ENCODE results near the gene PYGL.
A peak's percentile ranks its signal among the peaks of the same experiment; 100 is the strongest.
"Not testable (repeated sequence)": the region's sequence is repeated elsewhere in the genome, so short reads cannot be mapped to it uniquely, and the experiment has no call there.

PYGL gene

GRCh38 chr14:50928002-50928635 lies 16.2 kb downstream of the PYGL start:
- DNase-seq (ENCODE audit: low read depth), result peak; percentile 90
- TF ChIP-seq CTCF (conservative IDR thresholded peaks at IDR 0.05; ENCODE audit: control insufficient read depth, insufficient read depth, low read depth, low read length), result no peak
- no peak overlapping the region for H3K4me3 ChIP-seq (ENCODE audit: control insufficient read depth, low read depth, low read length)

- H3K4me3 ChIP-seq (ENCODE audit: control insufficient read depth, low read depth, low read length), result no peak overlapping the region
- DNase-seq (ENCODE audit: low read depth), result no peak
- no peak for TF ChIP-seq CTCF (conservative IDR thresholded peaks at IDR 0.05; ENCODE audit: control insufficient read depth, insufficient read depth, low read depth, low read length)
These were observed 17.4 kb downstream of the PYGL start for GRCh38 chr14:50926851-50927386.

- no peak for DNase-seq (ENCODE audit: low read depth)
- no peak for TF ChIP-seq CTCF (conservative IDR thresholded peaks at IDR 0.05; ENCODE audit: control insufficient read depth, insufficient read depth, low read depth, low read length)
- H3K4me3 ChIP-seq (ENCODE audit: control insufficient read depth, low read depth, low read length), result no peak overlapping the region
These were observed 19.4 kb downstream of the PYGL start for GRCh38 chr14:50924843-50925242.

- DNase-seq (ENCODE audit: low read depth), result no peak
- TF ChIP-seq CTCF (conservative IDR thresholded peaks at IDR 0.05; ENCODE audit: control insufficient read depth, insufficient read depth, low read depth, low read length), result no peak
- H3K4me3 ChIP-seq (ENCODE audit: control insufficient read depth, low read depth, low read length), result no peak overlapping the region
These were observed 20.0 kb downstream of the PYGL start for GRCh38 chr14:50924236-50924635.

GRCh38 chr14:50922803-50923202 lies 21.5 kb downstream of the PYGL start:
- DNase-seq (ENCODE audit: low read depth), result peak; percentile 47
- no peak for TF ChIP-seq CTCF (conservative IDR thresholded peaks at IDR 0.05; ENCODE audit: control insufficient read depth, insufficient read depth, low read depth, low read length)
- H3K4me3 ChIP-seq (ENCODE audit: control insufficient read depth, low read depth, low read length), result no peak overlapping the region

- H3K4me3 ChIP-seq (ENCODE audit: control insufficient read depth, low read depth, low read length), result no peak overlapping the region
- TF ChIP-seq CTCF (conservative IDR thresholded peaks at IDR 0.05; ENCODE audit: control insufficient read depth, insufficient read depth, low read depth, low read length), result no peak
- DNase-seq (ENCODE audit: low read depth), result peak; percentile 89
These were observed 23.6 kb downstream of the PYGL start for GRCh38 chr14:50920482-50921230.

GRCh38 chr14:50919524-50919923 lies 24.8 kb downstream of the PYGL start:
- H3K4me3 ChIP-seq (ENCODE audit: control insufficient read depth, low read depth, low read length); DNase-seq (ENCODE audit: low read depth): not testable (repeated sequence)
